Astrocyte (in vitro differentiated cells and primary cell): ENCODE data around the gene SPARCL1. TPM values are rescaled to one million over a fixed set of nuclear protein-coding genes. Genes with fewer than 3 reads are reported as not detected.

Source experiments
- DNase-seq: peaks from one replicate; pipeline ENCODE4 v3.0.0-alpha.2; 2010; ENCODE audit warnings: low read depth
- FAIRE-seq: peaks from 2 replicates; lab custom pipeline; 2011; peaks lifted over from hg19 to GRCh38; lab: Jason Lieb, UNC
- H2AFZ ChIP-seq: 2 replicates; pipeline ENCODE4 v1.6.0; 2012; ENCODE audit warnings: low read depth, low read length, inconsistent platforms
- H3K27ac ChIP-seq: 2 replicates; pipeline ENCODE4 v1.5.1; 2011; ENCODE audit warnings: low read depth, low read length, inconsistent platforms
- H3K27me3 ChIP-seq: 2 replicates; pipeline ENCODE4 v1.6.0; 2011; ENCODE audit warnings: low read length, inconsistent platforms; ENCODE audit not compliant: insufficient read depth
- H3K36me3 ChIP-seq: 2 replicates; pipeline ENCODE4 v1.5.1; 2011; ENCODE audit warnings: low read length, inconsistent platforms; ENCODE audit not compliant: insufficient read depth
- H3K4me1 ChIP-seq: 2 replicates; pipeline ENCODE4 v1.5.1; 2011; ENCODE audit warnings: low read length, inconsistent platforms; ENCODE audit not compliant: insufficient read depth
- H3K4me2 ChIP-seq: 2 replicates; pipeline ENCODE4 v1.6.0; 2012; ENCODE audit warnings: low read length, inconsistent platforms
- H3K4me3 ChIP-seq: 2 replicates; pipeline ENCODE4 v1.5.1; 2011; ENCODE audit warnings: low read depth, mild to moderate bottlenecking, low read length, inconsistent platforms; ENCODE audit not compliant: insufficient read depth
- H3K79me2 ChIP-seq: 2 replicates; pipeline ENCODE4 v1.6.0; 2012; ENCODE audit warnings: mild to moderate bottlenecking, low read length, inconsistent platforms; ENCODE audit not compliant: insufficient read depth
- H3K9ac ChIP-seq: 2 replicates; pipeline ENCODE4 v1.6.0; 2012; ENCODE audit warnings: mild to moderate bottlenecking, low read length, inconsistent platforms
- H3K9me3 ChIP-seq: 2 replicates; pipeline ENCODE4 v1.5.1; 2012; ENCODE audit warnings: low read depth, mild to moderate bottlenecking, low read length, inconsistent platforms; ENCODE audit not compliant: insufficient read depth
- H4K20me1 ChIP-seq: 2 replicates; pipeline ENCODE4 v1.6.0; 2012; ENCODE audit warnings: low read length, inconsistent platforms; ENCODE audit not compliant: insufficient read depth
- H3K27ac Mint-ChIP-seq: one replicate; pipeline ENCODE4 v1.8.0; 2021; ENCODE audit warnings: mild to moderate bottlenecking, mixed read lengths; ENCODE audit not compliant: unreplicated experiment
- H3K27me3 Mint-ChIP-seq: one replicate; pipeline ENCODE4 v1.8.0; 2021; ENCODE audit warnings: low read depth, mixed read lengths; ENCODE audit not compliant: unreplicated experiment
- H3K36me3 Mint-ChIP-seq: one replicate; pipeline ENCODE4 v1.8.0; 2021; ENCODE audit warnings: low read depth, mixed read lengths; ENCODE audit not compliant: unreplicated experiment
- H3K4me1 Mint-ChIP-seq: one replicate; pipeline ENCODE4 v1.8.0; 2021; ENCODE audit warnings: low read depth, mixed read lengths; ENCODE audit not compliant: unreplicated experiment
- H3K4me3 Mint-ChIP-seq: one replicate; pipeline ENCODE4 v1.8.0; 2021; ENCODE audit warnings: mild to moderate bottlenecking, moderate library complexity, mixed read lengths; ENCODE audit not compliant: unreplicated experiment
- H3K9me3 Mint-ChIP-seq: one replicate; pipeline ENCODE4 v1.8.0; 2021; ENCODE audit warnings: mild to moderate bottlenecking, mixed read lengths; ENCODE audit not compliant: unreplicated experiment
- EZH2 ChIP-seq: IDR thresholded peaks from 2 replicates; pipeline ENCODE4 v1.6.1; 2012; ENCODE audit warnings: mild to moderate bottlenecking, low read length, inconsistent platforms; ENCODE audit not compliant: insufficient read depth
- total RNA-seq: library from RNA; stranded (reverse); gene quantifications from 2 replicates; pipeline ENCODE4 v1.2.1, GENCODE V29; 2021
- TF ChIP-seq, protein P1 (sequence below): IDR thresholded peaks from 2 replicates; pipeline ENCODE4 v1.5.1; 2011; ENCODE audit warnings: low read depth, mild to moderate bottlenecking, inconsistent platforms, low read length, moderate library complexity; ENCODE audit not compliant: insufficient read depth

The SPARCL1 gene
- total RNA-seq, 1 donor from 2014 or later: 0.25 TPM

DNA sequence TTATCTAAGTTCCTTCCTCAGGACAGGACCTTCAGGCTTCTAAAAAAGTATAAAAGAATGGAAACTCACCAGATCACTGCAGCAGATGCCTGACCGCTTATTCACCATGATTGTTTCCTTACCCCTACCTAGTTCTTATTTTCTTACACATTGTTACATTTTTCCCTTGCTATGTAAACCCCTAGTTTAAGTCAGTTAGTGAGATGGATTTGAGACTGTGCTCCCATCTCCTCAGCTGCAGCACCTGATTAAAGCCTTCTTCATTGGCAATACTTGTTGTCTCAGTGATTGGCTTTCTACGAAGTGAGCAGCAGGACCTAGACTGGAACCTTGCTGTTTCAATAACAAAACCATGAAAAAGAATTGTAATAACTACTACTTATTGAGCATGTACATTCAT lies 4.7 kb downstream of the SPARCL1 start:
- H2AFZ ChIP-seq: no peak overlapping the region
- H3K27ac ChIP-seq: no peak overlapping the region
- H3K9ac ChIP-seq: no peak overlapping the region
- H3K4me2 ChIP-seq: no peak overlapping the region
- Mint-ChIP-seq H3K27ac (no peak overlapping the region), H3K9me3 (peaks cover 2% of the 10 kb centered on the region), H3K4me3 (no peak overlapping the region), H3K36me3 (peaks cover 6% of the 10 kb centered on the region), H3K4me1 (peaks cover 12% of the 10 kb centered on the region), H3K27me3 (no peaks in the 10 kb centered on the region)
- no peaks in the 10 kb centered on the region for H4K20me1 ChIP-seq
- no peak overlapping the region for H3K4me3 ChIP-seq
- peak; percentile 49 for DNase-seq
- no peaks in the 10 kb centered on the region for H3K79me2 ChIP-seq
- no peak for FAIRE-seq
- H3K36me3 ChIP-seq: no peaks in the 10 kb centered on the region
- no peaks in the 10 kb centered on the region for H3K27me3 ChIP-seq
- peaks cover 10% of the 10 kb centered on the region for H3K4me1 ChIP-seq
- H3K9me3 ChIP-seq: no peaks in the 10 kb centered on the region
- no peak for TF ChIP-seq EZH2
- TF ChIP-seq, protein P1, sequence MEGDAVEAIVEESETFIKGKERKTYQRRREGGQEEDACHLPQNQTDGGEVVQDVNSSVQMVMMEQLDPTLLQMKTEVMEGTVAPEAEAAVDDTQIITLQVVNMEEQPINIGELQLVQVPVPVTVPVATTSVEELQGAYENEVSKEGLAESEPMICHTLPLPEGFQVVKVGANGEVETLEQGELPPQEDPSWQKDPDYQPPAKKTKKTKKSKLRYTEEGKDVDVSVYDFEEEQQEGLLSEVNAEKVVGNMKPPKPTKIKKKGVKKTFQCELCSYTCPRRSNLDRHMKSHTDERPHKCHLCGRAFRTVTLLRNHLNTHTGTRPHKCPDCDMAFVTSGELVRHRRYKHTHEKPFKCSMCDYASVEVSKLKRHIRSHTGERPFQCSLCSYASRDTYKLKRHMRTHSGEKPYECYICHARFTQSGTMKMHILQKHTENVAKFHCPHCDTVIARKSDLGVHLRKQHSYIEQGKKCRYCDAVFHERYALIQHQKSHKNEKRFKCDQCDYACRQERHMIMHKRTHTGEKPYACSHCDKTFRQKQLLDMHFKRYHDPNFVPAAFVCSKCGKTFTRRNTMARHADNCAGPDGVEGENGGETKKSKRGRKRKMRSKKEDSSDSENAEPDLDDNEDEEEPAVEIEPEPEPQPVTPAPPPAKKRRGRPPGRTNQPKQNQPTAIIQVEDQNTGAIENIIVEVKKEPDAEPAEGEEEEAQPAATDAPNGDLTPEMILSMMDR: no peak

- no peak for FAIRE-seq
- no peaks in the 10 kb centered on the region for H3K9me3 ChIP-seq
- H3K27ac ChIP-seq: no peak overlapping the region
- no peak overlapping the region for H3K9ac ChIP-seq
- H3K36me3 ChIP-seq: no peaks in the 10 kb centered on the region
- H3K4me2 ChIP-seq: no peak overlapping the region
- peaks cover 6% of the 10 kb centered on the region for H3K36me3 Mint-ChIP-seq
- H4K20me1 ChIP-seq: no peaks in the 10 kb centered on the region
- H2AFZ ChIP-seq: no peak overlapping the region
- H3K4me1 Mint-ChIP-seq: peaks cover 12% of the 10 kb centered on the region
- H3K9me3 Mint-ChIP-seq: peaks cover 2% of the 10 kb centered on the region
- no peaks in the 10 kb centered on the region for H3K27me3 ChIP-seq
- DNase-seq: peak; percentile 63
- TF ChIP-seq, protein P1: no peak
- no peak overlapping the region for H3K4me3 ChIP-seq
- peaks cover 10% of the 10 kb centered on the region for H3K4me1 ChIP-seq
- H3K4me3 Mint-ChIP-seq: no peak overlapping the region
- H3K27me3 Mint-ChIP-seq: no peaks in the 10 kb centered on the region
- no peaks in the 10 kb centered on the region for H3K79me2 ChIP-seq
- no peak overlapping the region for H3K27ac Mint-ChIP-seq
Measured at GRCh38 chr4:87523307-87523706, 5.9 kb downstream of the SPARCL1 start.

GRCh38 chr4:87521757-87522374 lies 7.3 kb downstream of the SPARCL1 start:
- Mint-ChIP-seq H3K9me3 (peaks cover 2% of the 10 kb centered on the region), H3K4me1 (peaks cover 12% of the 10 kb centered on the region), H3K4me3 (no peak overlapping the region), H3K36me3 (peaks cover 6% of the 10 kb centered on the region), H3K27me3 (peaks cover 3% of the 10 kb centered on the region), H3K27ac (no peak overlapping the region)
- DNase-seq (peak; percentile 79), FAIRE-seq (no peak)
- TF ChIP-seq, protein P1: no peak
- no peak for TF ChIP-seq EZH2
- Histone ChIP-seq H3K4me3 (no peak overlapping the region), H4K20me1 (no peaks in the 10 kb centered on the region), H3K36me3 (no peaks in the 10 kb centered on the region), H3K9me3 (no peaks in the 10 kb centered on the region), H3K9ac (no peak overlapping the region), H3K4me1 (peaks cover 10% of the 10 kb centered on the region), H3K27me3 (no peaks in the 10 kb centered on the region), H3K27ac (no peak overlapping the region), H3K4me2 (no peak overlapping the region), H3K79me2 (no peaks in the 10 kb centered on the region), H2AFZ (no peak overlapping the region)
